Ascending aorta (tissue), 2 donors: ENCODE data around the gene ABCC8. TPM values are rescaled to one million over a fixed set of nuclear protein-coding genes. Genes with fewer than 3 reads are reported as not detected.

Source experiments
- DNase-seq, 2 donors: peaks; one replicate each; pipeline ENCODE4 v3.0.0-alpha.2; 2019; ENCODE audit warnings: low spot score in 2 of 2
- H3K27ac ChIP-seq, 2 donors: fragments of 200-600 bp; sonication (generic); one replicate each; pipeline ENCODE4 v1.5.1; 2016 to 2017; ENCODE audit warnings: mild to moderate bottlenecking in 1 of 2
- H3K27me3 ChIP-seq: fragments of 200-600 bp; sonication (generic); one replicate; pipeline ENCODE4 v1.5.1; 2017
- H3K36me3 ChIP-seq, 2 donors: fragments of 200-600 bp; sonication (generic); one replicate each; pipeline ENCODE4 v1.5.1; 2016
- H3K4me1 ChIP-seq, 2 donors: fragments of 200-600 bp; sonication (generic); one replicate each; pipeline ENCODE4 v1.5.1; 2016 to 2017; ENCODE audit warnings: mild to moderate bottlenecking in 1 of 2
- H3K4me3 ChIP-seq, 2 donors: fragments of 200-600 bp; sonication (generic); one replicate each; pipeline ENCODE4 v1.5.1; 2016 to 2017; ENCODE audit warnings: mild to moderate bottlenecking in 1 of 2
- H3K9me3 ChIP-seq, 2 donors: fragments of 200-600 bp; sonication (generic); one replicate each; pipeline ENCODE4 v1.5.1; 2016
- CTCF ChIP-seq, 3 experiments: fragments of 200-600 bp in 2 of 3; fragments of 450-650 bp in 1 of 3; sonication (generic) in 2 of 3; IDR thresholded peaks; one replicate each; pipeline ENCODE4 v1.5.1; 2016 to 2019; ENCODE audit warnings: antibody characterized with exemption in 3 of 3, mild to moderate bottlenecking in 1 of 3, moderate library complexity in 1 of 3
- intact Hi-C: fragments of 100-400 bp; cut with DNase I; formaldehyde crosslinking; loops from one replicate; pipeline ENCODE4 v1.15.1; 2023
- total RNA-seq: library from RNA; depleted of rRNA; stranded (reverse); fragments of >200 nt; gene quantifications from one replicate; pipeline ENCODE4 v1.1.0, GENCODE V29; 2016

The ABCC8 gene
- total RNA-seq, 1 donor from 2014 or later: not detected

DNA sequence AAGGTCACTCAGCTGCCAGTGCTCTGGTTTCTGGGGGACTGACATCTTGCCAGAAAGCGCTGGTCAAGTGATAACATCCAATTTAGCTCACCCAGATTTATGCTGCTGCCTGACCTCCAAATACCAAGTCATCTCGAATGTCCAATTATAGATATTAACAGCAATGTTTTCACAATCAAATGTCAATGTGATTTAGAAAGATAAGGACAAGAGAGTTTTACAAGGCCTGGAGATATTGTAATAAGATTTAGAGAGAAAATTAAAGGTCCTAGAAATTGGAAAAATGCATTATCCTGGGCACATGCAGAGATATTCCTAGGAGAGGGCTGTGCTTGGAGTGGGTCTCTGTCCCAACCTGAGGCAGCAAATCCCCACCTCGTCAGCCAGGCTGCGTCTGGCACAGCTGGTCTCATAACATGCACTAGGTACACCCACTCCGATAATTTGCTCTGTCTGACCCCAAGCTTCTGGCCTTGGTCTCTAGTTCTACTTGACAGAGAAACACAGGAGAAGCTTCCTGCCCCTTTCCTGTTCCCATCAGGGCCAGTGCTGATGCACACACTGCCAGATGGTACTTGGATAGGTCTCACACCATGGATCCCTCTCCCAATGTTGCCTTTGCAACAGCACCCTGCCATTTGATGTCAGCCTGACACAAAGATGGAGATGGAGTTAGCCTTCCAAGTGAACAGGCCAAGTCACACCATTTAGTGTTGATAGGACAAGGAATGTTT is 39.0 kb upstream of the ABCC8 start:
- Histone ChIP-seq H3K27me3 (no peaks in the 10 kb centered on the region), H3K27ac (no peak overlapping the region), H3K9me3 (no peaks in the 10 kb centered on the region), H3K4me1 (no peaks in the 10 kb centered on the region), H3K4me3 (no peak overlapping the region), H3K36me3 (no peaks in the 10 kb centered on the region)
- intact Hi-C loops: no loop called here
- no peak for DNase-seq
- TF ChIP-seq CTCF (IDR thresholded peaks at IDR 0.05): no peak

DNA sequence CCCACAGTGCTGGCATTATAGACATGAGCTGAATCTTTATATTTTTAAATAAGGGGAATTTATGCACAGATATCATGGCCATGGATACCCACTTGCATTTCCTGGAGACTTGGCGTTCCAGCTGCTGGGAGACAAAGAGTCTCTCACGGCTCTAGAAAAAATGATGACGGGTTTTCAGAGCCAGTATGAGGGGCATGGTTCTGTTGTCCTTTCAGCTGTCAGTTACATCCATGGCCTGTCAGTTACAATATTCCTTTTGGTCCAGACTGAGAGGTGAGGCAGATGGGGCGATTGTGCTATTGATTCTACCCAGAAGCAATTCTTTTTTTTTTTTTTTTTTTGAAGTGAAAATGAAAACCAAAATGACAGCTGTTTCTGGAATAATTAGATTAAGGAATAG is 37.8 kb upstream of the ABCC8 start:
- no peaks in the 10 kb centered on the region for H3K27me3 ChIP-seq
- no peak overlapping the region for H3K4me3 ChIP-seq
- TF ChIP-seq CTCF (IDR thresholded peaks at IDR 0.05): no peak
- no peak overlapping the region for H3K27ac ChIP-seq
- H3K36me3 ChIP-seq: no peaks in the 10 kb centered on the region
- H3K4me1 ChIP-seq: no peaks in the 10 kb centered on the region
- DNase-seq: no peak
- H3K9me3 ChIP-seq: no peaks in the 10 kb centered on the region
- intact Hi-C loops: no loop called here

DNA sequence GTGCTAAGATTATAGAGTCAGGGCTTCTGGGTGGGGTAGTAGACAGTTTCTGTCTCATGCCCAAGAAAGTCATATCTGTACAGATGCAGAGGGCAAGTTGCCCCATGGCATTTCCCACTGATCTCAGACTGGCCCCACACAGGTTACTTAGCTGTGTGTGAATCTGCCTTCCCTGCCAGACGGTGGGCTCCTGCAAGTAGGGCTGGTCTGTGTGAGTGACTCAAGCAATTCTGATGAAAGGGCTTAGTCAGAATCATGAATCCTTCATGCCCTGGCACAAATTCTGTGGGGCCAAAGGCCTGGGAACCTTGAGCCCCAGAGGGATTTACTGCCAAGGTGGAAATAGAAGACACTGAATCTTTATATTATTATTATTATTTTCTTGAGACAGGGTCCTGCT is 37.2 kb upstream of the ABCC8 start:
- H3K27ac ChIP-seq: no peak overlapping the region
- no peaks in the 10 kb centered on the region for H3K36me3 ChIP-seq
- no peak for TF ChIP-seq CTCF (IDR thresholded peaks at IDR 0.05)
- intact Hi-C loops: no loop called here
- no peak for DNase-seq
- no peaks in the 10 kb centered on the region for H3K9me3 ChIP-seq
- H3K4me1 ChIP-seq: peaks cover 3 to 6% of the 10 kb centered on the region in 2 donors
- H3K27me3 ChIP-seq: no peaks in the 10 kb centered on the region
- H3K4me3 ChIP-seq: no peak overlapping the region

GRCh38 chr11:17512101-17512500 is 35.5 kb upstream of the ABCC8 start:
- Histone ChIP-seq H3K9me3 (no peaks in the 10 kb centered on the region), H3K4me1 (peaks cover 8 to 12% of the 10 kb centered on the region in 2 donors), H3K27me3 (no peaks in the 10 kb centered on the region), H3K4me3 (no peak overlapping the region), H3K27ac (no peak overlapping the region), H3K36me3 (no peaks in the 10 kb centered on the region)
- no peak for TF ChIP-seq CTCF (IDR thresholded peaks at IDR 0.05)
- DNase-seq: no peak
- intact Hi-C loops: no loop called here

GRCh38 chr11:17511571-17511970 is 34.9 kb upstream of the ABCC8 start:
- Histone ChIP-seq H3K27ac (no peak overlapping the region), H3K9me3 (no peaks in the 10 kb centered on the region), H3K27me3 (no peaks in the 10 kb centered on the region), H3K4me1 (peaks cover 8 to 12% of the 10 kb centered on the region in 2 donors), H3K36me3 (no peaks in the 10 kb centered on the region), H3K4me3 (no peak overlapping the region)
- no peak for TF ChIP-seq CTCF (IDR thresholded peaks at IDR 0.05)
- DNase-seq: no peak
- intact Hi-C loops: no loop called here
